ENCODE measurements around the gene NT5DC3.

DNA sequence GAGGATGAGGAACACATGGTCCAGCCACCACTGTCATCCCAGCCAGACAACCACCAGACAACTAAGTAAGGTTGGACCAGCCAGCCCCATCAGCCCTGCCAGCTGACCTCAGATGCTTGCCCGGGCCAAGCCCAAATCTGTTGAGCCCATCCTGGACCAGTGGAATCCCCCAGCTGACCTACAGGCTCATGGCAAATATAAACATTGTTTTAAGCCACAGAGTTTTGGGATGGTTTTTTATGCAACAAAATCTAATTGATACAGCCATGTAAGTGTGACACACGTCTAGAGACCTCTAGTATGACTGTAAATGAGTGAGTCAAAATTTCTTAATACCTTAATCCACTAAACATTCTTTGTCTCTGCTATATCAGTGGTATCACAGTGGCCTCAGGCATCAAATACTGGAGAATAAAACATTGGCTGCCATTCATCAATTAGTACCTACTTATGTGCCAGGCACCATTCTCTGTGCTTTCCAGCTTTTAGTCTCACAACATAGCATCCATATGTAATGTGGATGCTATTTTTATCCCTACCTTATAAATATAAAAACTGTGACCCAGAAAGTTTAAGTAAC lies 24.2 kb upstream of the NT5DC3 start:
- TF ChIP-seq, protein P1, sequence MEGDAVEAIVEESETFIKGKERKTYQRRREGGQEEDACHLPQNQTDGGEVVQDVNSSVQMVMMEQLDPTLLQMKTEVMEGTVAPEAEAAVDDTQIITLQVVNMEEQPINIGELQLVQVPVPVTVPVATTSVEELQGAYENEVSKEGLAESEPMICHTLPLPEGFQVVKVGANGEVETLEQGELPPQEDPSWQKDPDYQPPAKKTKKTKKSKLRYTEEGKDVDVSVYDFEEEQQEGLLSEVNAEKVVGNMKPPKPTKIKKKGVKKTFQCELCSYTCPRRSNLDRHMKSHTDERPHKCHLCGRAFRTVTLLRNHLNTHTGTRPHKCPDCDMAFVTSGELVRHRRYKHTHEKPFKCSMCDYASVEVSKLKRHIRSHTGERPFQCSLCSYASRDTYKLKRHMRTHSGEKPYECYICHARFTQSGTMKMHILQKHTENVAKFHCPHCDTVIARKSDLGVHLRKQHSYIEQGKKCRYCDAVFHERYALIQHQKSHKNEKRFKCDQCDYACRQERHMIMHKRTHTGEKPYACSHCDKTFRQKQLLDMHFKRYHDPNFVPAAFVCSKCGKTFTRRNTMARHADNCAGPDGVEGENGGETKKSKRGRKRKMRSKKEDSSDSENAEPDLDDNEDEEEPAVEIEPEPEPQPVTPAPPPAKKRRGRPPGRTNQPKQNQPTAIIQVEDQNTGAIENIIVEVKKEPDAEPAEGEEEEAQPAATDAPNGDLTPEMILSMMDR (IDR thresholded peaks at IDR 0.05), result no peak
- TF ChIP-seq POLR2A (IDR thresholded peaks at IDR 0.05) (no peak), EP300 (IDR thresholded peaks at IDR 0.05) (no peak)

Data from tibial nerve (tissue), 4 donors.